Neutrophil (primary cell): ENCODE results near the gene NDOR1.

Experiments used
- H3K27ac ChIP-seq: fragments of 200-600 bp; sonication (generic); 2 replicates; pipeline ENCODE4 v1.5.1; 2016; ENCODE audit warnings: mild to moderate bottlenecking, moderate library complexity
- H3K27me3 ChIP-seq: fragments of 200-600 bp; sonication (generic); 2 replicates; pipeline ENCODE4 v1.6.0; 2016; ENCODE audit warnings: mild to moderate bottlenecking
- H3K36me3 ChIP-seq: fragments of 200-600 bp; sonication (generic); 2 replicates; pipeline ENCODE4 v1.5.1; 2017
- H3K4me1 ChIP-seq, 2 experiments: fragments of 200-600 bp in 1 of 2; sonication (generic) in 1 of 2; 1 replicate in 1 of 2; 2 replicates in 1 of 2; pipeline versions ENCODE4 v1.5.1 to v1.6.1; 2013 to 2016; ENCODE audit warnings: low read depth in 1 of 2, low read length in 1 of 2, mild to moderate bottlenecking in 1 of 2, moderate library complexity in 1 of 2; ENCODE audit not compliant: control insufficient read depth in 1 of 2, insufficient read depth in 1 of 2
- H3K4me3 ChIP-seq, 2 experiments: fragments of 200-600 bp in 1 of 2; sonication (generic) in 1 of 2; 1 replicate in 1 of 2; 2 replicates in 1 of 2; pipeline ENCODE4 v1.5.1; 2013 to 2016; ENCODE audit warnings: low read depth in 1 of 2, low read length in 1 of 2, mild to moderate bottlenecking in 1 of 2, moderate library complexity in 1 of 2
- H3K9me3 ChIP-seq: fragments of 200-600 bp; sonication (generic); 2 replicates; pipeline ENCODE4 v1.5.1; 2016
- TF ChIP-seq, protein P1 (sequence below): fragments of 200-600 bp; sonication (generic); IDR thresholded peaks from 2 replicates; pipeline ENCODE4 v1.5.1; 2016; ENCODE audit warnings: antibody characterized with exemption

NDOR1 gene

DNA sequence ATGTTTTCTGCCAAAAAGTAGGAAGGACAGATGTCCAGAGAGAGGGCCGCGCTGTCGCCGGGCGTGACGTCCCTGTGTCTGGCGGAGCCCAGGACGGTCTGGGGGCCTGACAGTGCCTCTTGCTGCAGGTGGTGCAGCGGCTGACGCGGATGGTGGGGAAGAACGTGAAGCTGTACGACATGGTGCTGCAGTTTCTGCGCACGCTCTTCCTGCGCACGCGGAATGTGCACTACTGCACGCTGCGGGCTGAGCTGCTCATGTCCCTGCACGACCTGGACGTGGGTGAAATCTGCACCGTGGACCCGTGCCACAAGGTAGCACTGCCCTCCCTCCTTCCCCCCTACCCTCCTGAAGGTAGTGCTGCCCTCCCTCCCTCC, 57.4 kb downstream of the NDOR1 start:
- no peaks in the 10 kb centered on the region for H3K4me1 ChIP-seq
- H3K27ac ChIP-seq: no peak overlapping the region
- H3K4me3 ChIP-seq: no peak overlapping the region
- H3K36me3 ChIP-seq: peaks cover 54% of the 10 kb centered on the region
- no peaks in the 10 kb centered on the region for H3K9me3 ChIP-seq
- TF ChIP-seq, protein P1, sequence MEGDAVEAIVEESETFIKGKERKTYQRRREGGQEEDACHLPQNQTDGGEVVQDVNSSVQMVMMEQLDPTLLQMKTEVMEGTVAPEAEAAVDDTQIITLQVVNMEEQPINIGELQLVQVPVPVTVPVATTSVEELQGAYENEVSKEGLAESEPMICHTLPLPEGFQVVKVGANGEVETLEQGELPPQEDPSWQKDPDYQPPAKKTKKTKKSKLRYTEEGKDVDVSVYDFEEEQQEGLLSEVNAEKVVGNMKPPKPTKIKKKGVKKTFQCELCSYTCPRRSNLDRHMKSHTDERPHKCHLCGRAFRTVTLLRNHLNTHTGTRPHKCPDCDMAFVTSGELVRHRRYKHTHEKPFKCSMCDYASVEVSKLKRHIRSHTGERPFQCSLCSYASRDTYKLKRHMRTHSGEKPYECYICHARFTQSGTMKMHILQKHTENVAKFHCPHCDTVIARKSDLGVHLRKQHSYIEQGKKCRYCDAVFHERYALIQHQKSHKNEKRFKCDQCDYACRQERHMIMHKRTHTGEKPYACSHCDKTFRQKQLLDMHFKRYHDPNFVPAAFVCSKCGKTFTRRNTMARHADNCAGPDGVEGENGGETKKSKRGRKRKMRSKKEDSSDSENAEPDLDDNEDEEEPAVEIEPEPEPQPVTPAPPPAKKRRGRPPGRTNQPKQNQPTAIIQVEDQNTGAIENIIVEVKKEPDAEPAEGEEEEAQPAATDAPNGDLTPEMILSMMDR: no peak
- H3K27me3 ChIP-seq: no peaks in the 10 kb centered on the region

DNA sequence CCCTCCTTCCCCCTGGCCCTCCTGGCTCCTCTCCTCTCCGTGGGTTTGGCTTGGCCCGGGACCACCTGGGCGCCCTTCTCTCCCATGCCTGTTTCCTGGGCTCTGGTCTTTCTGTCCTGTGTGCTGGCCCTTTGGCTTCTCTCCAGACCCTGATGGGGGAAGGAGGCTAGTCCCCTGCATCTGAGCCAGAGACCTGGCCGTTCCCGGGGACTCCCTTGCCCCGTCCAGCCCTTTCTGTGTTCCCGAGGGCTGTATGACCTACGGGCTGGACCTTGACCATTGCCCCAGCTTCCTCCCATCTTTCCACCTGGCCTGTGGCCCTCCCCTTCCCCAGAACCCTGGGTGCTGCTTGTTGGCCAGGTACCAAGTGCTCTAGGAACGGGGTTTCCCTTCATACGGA, 58.0 kb downstream of the NDOR1 start:
- no peaks in the 10 kb centered on the region for H3K9me3 ChIP-seq
- TF ChIP-seq, protein P1: no peak
- no peaks in the 10 kb centered on the region for H3K27me3 ChIP-seq
- H3K36me3 ChIP-seq: peaks cover 60% of the 10 kb centered on the region
- H3K27ac ChIP-seq: no peak overlapping the region
- H3K4me3 ChIP-seq: no peak overlapping the region
- H3K4me1 ChIP-seq: no peaks in the 10 kb centered on the region

DNA sequence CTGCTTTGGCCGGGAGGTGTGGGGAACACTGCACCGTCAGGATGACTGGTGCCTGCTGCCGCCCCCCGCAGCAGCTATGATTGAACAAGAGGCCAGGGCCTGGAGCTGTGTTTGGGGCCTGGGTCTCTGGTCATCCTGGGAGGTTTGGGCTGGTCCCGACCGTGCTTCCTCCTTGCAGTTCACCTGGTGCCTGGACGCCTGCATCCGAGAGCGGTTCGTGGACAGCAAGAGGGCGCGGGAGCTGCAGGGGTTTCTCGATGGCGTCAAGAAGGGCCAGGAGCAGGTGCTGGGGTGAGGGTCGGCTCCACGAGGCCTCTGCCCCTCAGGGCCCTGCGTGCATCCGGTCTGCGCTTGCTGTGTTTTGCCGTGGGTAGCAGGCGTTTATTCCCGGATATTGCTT, 58.6 kb downstream of the NDOR1 start:
- H3K36me3 ChIP-seq: peaks cover 60% of the 10 kb centered on the region
- H3K4me3 ChIP-seq: no peak overlapping the region
- TF ChIP-seq, protein P1: no peak

DNA sequence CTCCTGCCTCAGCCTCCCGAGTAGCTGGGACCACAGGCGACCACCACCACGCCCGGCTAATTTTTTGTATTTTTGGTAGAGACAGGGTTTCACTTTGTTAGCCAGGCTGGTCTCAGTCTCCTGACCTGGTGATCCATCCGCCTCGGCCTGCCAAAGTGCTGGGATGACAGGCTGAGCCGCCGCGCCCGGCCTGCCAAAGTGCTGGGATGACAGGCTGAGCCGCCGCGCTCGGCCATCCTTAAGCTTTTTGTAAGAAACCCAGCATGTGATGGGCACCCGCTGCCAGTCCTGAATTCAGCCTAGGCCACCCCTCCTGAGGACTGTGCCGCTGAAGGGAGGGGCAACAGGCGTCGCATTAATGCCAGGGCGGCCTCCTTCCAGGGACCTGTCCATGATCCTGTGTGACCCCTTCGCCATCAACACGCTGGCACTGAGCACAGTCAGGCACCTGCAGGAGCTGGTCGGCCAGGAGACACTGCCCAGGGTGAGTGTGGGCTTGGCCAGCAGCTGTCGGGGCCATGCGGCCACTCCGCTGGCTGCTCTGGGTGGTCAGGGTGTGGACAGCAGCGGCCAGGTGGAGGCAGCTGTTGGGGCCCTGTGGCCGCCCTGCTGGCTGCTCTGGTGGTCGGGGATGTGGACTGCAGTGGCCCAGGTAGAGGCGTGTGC, 60.1 kb downstream of the NDOR1 start:
- H3K9me3 ChIP-seq: no peaks in the 10 kb centered on the region
- H3K4me3 ChIP-seq: no peak overlapping the region
- peaks cover 71% of the 10 kb centered on the region for H3K36me3 ChIP-seq
- H3K4me1 ChIP-seq: no peaks in the 10 kb centered on the region
- TF ChIP-seq, protein P1: no peak
- no peaks in the 10 kb centered on the region for H3K27me3 ChIP-seq
- no peak overlapping the region for H3K27ac ChIP-seq

More for the DNA sequence above, 58.6 kb downstream of the NDOR1 start:
- Histone ChIP-seq H3K27me3 (no peaks in the 10 kb centered on the region), H3K27ac (no peak overlapping the region), H3K9me3 (no peaks in the 10 kb centered on the region), H3K4me1 (no peaks in the 10 kb centered on the region)

DNA sequence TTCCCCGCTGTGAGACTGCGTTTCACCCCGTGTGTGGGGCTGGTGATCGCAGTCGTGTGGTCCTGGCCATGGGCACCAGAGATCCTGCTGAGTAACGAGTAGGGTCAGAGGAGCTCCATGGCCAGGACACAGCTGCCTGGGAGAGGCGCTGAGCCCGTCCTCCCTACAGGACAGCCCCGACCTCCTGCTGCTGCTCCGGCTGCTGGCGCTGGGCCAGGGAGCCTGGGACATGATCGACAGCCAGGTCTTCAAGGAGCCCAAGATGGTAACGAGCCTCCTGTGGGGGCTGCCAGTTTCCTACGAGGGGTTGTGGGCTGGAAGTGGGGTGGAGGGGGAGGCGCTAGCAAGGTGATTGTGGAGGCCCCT, 60.6 kb downstream of the NDOR1 start:
- Histone ChIP-seq H3K27ac (no peak overlapping the region), H3K27me3 (no peaks in the 10 kb centered on the region), H3K36me3 (peaks cover 76% of the 10 kb centered on the region), H3K4me3 (no peak overlapping the region), H3K9me3 (no peaks in the 10 kb centered on the region), H3K4me1 (no peaks in the 10 kb centered on the region)
- TF ChIP-seq, protein P1: no peak
